CD4-positive, alpha-beta T cell treated with Interleukin-2 at 100 ng/mL for 4 hours (primary cell): ENCODE results near the gene METTL1.
"Not testable (repeated sequence)": the region's sequence is repeated elsewhere in the genome, so short reads cannot be mapped to it uniquely, and the experiment has no call there.

Experiments
- DNase-seq: peaks from one replicate; pipeline ENCODE4 v3.0.0-alpha.2; 2020; ENCODE audit warnings: low spot score

The METTL1 gene

DNA sequence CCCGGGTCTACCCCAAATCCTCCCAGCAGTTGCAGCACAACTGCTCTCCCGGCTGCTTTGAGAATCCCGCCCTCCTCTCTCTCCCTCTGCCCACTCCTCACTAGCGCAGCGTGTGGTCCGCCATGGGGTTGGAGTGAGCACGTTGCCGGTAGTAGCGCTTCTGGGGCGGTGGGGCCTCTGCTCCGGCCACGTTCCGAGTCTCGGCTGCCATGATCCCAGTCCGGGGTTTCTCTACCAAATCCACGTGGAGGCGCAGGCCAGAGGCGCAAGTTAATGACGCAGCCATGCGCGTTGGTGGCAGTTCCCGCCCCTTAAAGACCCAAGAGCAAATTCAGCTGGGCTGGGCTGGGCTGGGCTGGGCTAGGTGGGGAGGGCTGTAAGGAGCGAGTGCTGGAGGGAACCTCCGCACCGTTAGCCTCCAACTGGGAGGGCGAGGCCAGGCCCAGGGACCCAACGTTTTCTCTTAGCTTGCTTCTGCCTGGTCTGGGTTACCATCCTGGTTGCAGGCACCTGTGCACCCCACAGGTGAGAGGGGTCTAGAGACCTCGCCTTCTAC, at the start of gene METTL1:
TSS of gene METTL1 (minus strand) at position 233 of the 556 bp plus-strand sequence. CDS start at position 211, 22 bp downstream.
- DNase-seq, result peak; percentile 90

DNA sequence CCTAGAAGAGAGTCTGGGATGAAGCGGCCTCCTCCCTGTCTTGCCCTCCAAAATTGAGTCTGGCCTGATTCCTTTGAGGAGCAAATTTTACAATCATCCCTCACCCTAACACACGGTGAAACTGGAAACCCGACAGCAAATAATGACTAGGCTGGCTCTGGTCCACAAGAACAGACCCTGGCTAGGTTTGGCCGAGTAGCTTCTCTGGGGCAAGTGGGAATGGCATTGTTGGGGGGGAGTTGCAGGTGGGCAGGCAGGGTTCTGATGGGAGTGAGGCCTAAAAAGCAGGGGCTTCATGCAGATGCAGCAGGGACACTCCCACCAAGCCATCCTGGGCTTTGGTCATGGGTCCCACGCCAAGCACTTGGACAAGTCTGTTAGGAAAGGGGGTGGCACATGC, 49.1 kb upstream of the METTL1 start:
- DNase-seq, result not testable (repeated sequence)

- DNase-seq, result not testable (repeated sequence)
These were observed 48.2 kb upstream of the METTL1 start for GRCh38 chr12:57820119-57820518.

GRCh38 chr12:57817990-57818331, 46.1 kb upstream of the METTL1 start:
- DNase-seq, result not testable (repeated sequence)

DNA sequence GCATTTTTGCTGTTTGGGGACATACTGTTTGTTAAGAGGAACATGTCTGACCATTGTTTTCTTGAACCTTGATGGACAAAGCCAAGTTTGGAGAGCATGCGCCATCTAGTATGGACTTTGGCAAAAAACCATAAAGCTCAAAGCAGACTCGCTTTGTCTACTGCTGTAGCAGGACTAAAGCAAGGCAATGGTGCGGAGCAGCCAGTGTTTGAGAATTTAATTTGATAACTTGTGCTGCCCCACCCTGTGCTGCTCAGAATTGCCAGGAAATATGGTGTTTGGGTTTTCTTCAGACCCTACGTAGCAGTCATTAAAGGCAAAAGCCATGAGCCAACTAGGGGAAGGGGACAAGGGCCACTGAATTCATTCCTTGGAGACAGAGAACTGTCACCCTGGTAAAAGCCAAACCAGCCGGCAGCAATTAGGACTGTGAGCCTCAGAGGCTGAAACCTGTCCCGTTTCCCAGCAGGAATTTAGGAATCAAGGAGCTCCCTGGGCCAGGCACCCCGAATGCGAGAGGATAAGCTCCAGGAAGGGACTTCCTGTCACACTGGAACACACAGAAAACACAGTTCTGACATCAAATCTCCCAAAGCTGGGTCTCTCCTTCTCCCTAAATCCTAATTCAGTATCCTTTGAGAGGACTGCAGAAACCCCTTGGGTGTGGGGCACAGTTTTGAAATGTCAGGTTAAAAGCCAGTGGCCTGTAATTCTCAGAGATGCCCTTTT, 45.5 kb upstream of the METTL1 start:
- DNase-seq, result no peak

- no peak for DNase-seq
These were observed 44.9 kb upstream of the METTL1 start for GRCh38 chr12:57816855-57817151.

GRCh38 chr12:57816001-57816854, 44.3 kb upstream of the METTL1 start:
- no peak for DNase-seq

GRCh38 chr12:57815177-57816000, 43.5 kb upstream of the METTL1 start:
- no peak for DNase-seq

- DNase-seq, result no peak
These were observed 42.3 kb upstream of the METTL1 start for GRCh38 chr12:57813971-57814772.

DNA sequence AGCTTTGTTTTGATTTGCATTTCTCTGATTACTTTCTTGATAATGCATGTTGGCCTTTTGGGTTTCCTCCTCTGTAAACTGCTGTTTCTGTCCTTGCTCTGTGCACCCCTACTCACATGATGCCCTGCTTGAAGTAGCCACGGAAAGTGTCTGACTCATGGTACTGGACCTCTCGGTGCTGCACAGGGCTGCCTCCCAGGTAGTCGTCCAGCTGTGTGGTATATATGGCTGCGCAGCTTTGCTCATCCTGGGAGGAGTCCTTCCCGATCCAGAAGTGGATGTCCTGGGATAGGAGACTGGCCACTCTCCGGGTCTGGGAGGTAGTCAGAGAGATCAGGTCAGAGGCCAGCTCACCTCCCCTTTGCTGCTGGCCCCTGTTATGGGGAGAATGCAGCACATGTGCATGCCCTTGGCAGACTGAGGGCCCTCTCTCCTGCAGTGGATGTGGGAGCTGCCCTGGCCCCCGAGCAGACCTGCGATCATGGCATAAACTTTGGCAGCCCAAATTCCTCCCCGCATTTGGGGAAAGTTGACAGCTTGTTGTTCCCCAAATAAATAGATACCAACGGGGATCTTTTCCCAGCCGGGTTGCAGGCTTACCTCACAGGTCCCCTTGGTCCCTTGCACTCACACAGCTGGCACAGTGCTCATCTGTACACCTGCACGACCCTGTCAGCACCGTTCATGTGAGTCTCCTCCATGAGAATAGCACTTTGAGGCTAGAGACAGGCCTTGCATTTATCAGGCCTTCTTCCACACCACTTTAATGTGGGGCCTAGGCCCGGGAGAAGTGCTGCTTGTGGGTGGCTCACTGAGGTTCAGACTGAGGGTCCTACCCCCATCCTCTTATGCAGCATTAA, 41.4 kb upstream of the METTL1 start:
- DNase-seq, result no peak

- DNase-seq, result no peak
These were observed 39.3 kb upstream of the METTL1 start for GRCh38 chr12:57811028-57811755.

GRCh38 chr12:57810450-57810849, 38.5 kb upstream of the METTL1 start:
- no peak for DNase-seq

DNA sequence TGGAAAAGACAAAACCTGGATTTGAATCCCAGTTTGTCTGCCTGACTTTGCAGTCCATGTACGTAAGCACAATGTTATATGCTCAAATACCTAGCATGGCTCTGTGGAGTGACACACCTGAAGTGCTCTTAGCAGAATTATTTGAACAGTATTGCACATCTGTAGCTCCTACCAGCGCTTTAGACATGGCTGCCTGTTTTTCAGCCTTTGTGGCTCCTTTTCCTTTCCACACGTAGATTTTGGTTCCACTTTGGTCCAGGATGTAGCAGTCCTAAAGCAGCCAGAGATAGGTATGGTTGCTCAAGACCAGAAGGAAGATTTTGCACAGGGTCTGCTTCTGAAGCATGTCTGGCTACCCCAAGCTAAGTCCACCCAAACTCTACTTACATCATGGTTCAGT, 37.5 kb upstream of the METTL1 start:
- DNase-seq, result no peak

GRCh38 chr12:57808351-57808750, 36.4 kb upstream of the METTL1 start:
- no peak for DNase-seq

GRCh38 chr12:57807285-57807684, 35.4 kb upstream of the METTL1 start:
- DNase-seq, result no peak

GRCh38 chr12:57806677-57807076, 34.8 kb upstream of the METTL1 start:
- no peak for DNase-seq

DNA sequence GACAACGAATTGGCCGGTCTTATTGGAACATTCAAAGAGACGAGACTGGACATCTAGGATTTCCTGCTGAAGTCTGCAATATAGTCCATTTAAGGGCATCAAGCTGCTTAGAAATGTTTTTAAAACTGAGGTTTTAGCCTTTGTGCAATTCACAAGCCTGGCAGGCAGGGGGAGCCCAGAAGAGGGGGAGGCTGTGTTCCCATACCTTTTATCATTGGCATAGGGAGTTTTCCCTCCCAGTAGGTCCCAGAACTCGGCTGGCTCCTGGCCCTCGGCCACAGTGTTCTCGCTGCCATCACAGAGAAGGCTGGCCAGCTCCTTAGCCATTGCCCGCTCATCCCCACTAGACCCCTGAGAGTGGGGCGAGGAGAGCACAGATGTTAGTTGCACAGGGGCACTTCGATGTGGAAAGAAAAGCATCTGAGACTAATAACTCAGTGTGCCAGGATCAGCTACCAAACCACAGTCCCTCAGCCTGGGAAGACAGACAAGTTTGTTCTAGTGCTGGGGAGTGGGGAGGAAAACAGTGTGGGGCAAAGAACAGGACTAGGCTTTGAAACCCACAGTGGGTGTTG, 31.5 kb upstream of the METTL1 start:
- DNase-seq, result peak; percentile 29

DNA sequence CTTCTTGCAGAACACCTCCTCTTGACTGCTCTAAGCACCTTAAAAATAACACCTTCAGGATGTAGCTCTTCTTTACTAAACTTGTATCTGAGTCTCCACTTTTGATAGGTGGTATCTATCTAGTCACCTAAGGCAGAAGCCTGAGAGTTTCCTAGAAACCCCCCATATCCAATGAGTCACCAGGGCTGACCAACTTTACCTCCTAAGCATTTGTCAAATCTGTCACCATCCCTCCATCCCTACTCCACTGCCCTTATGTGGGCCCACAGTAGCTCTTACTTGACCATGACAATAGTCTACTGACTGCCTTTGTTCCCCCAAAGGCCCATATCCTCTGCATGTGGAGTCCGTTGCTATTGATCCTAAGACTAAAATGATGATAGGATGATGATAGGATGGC, 30.7 kb upstream of the METTL1 start:
- DNase-seq, result no peak

GRCh38 chr12:57800965-57801364, 29.1 kb upstream of the METTL1 start:
- DNase-seq, result no peak

DNA sequence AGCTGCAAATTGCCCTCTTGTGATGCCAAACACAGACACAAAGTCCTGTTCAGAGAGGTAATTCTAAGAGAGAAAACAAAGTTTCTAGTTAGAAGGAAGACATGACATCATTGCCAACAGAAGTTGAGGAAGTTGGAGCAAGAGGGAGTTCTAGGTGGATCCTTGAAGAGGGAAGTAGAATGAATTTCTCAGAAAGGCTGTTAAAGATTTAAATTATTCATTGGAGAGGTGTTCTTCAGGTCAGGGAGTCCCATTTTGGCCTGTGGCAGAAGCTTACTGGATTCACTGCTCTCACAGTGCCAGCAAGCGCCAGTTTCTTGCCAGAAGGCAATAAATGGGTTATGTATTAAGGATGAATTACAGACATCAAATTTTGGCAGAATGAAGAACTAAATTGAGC, 26.0 kb upstream of the METTL1 start:
- no peak for DNase-seq
